Tongue (tissue), 2 donors: ENCODE measurements around the gene TMEM86A. TPM values are rescaled to one million over a fixed set of nuclear protein-coding genes. Genes with fewer than 3 reads are reported as not detected.
"Not testable (repeated sequence)": the region's sequence is repeated elsewhere in the genome, so short reads cannot be mapped to it uniquely, and the experiment has no call there.

Source experiments
- DNase-seq: peaks from one replicate; pipeline ENCODE4 v3.0.0-alpha.2; 2015
- total RNA-seq: library from RNA; depleted of rRNA; stranded (reverse); fragments of >200 nt; gene quantifications from one replicate; pipeline ENCODE4 v1.2.3, GENCODE V29; 2014

Gene TMEM86A
- 1.0 TPM for total RNA-seq

- peak; percentile 93 for DNase-seq
These were observed at the start of gene TMEM86A for GRCh38 chr11:18698341-18699268. Gene TMEM86A (plus strand): TSS chr11:18698779. CDS start chr11:18698887, 108 bp downstream.

- DNase-seq, result no peak
These were observed 48.2 kb upstream of the TMEM86A start for GRCh38 chr11:18650353-18650752.

GRCh38 chr11:18650859-18651557 is 47.6 kb upstream of the TMEM86A start:
- DNase-seq, result peak; percentile 32

GRCh38 chr11:18657673-18658072 is 40.9 kb upstream of the TMEM86A start:
- DNase-seq, result no peak

- not testable (repeated sequence) for DNase-seq
These were observed 33.2 kb upstream of the TMEM86A start for GRCh38 chr11:18665353-18665872.

- DNase-seq, result no peak
These were observed 30.4 kb upstream of the TMEM86A start for GRCh38 chr11:18668131-18668530.

- no peak for DNase-seq
These were observed 29.4 kb upstream of the TMEM86A start for GRCh38 chr11:18669219-18669596.

- DNase-seq, result no peak
These were observed 28.9 kb upstream of the TMEM86A start for GRCh38 chr11:18669711-18670110.

- DNase-seq, result no peak
These were observed 27.3 kb upstream of the TMEM86A start for GRCh38 chr11:18671246-18671645.

- DNase-seq, result not testable (repeated sequence)
These were observed 26.4 kb upstream of the TMEM86A start for GRCh38 chr11:18672209-18672608.

GRCh38 chr11:18676803-18677202 is 21.8 kb upstream of the TMEM86A start:
- DNase-seq, result no peak

- DNase-seq, result no peak
These were observed 21.0 kb upstream of the TMEM86A start for GRCh38 chr11:18677560-18677959.

GRCh38 chr11:18681949-18682348 is 16.6 kb upstream of the TMEM86A start:
- DNase-seq, result not testable (repeated sequence)

- DNase-seq, result no peak
These were observed 16.1 kb upstream of the TMEM86A start for GRCh38 chr11:18682466-18682865.

- no peak for DNase-seq
These were observed 14.3 kb upstream of the TMEM86A start for GRCh38 chr11:18684267-18684666.

- DNase-seq, result not testable (repeated sequence)
These were observed 7.0 kb upstream of the TMEM86A start for GRCh38 chr11:18691467-18692140.

- DNase-seq, result no peak
These were observed 5.4 kb upstream of the TMEM86A start for GRCh38 chr11:18692941-18693760.

GRCh38 chr11:18696638-18697225 is 1.8 kb upstream of the TMEM86A start:
- DNase-seq, result no peak

- DNase-seq, result no peak
These were observed 1.0 kb upstream of the TMEM86A start for GRCh38 chr11:18697576-18697975.

- no peak for DNase-seq
These were observed 654 bp downstream of the TMEM86A start for GRCh38 chr11:18699269-18699596.

- peak; percentile 38 for DNase-seq
These were observed 1.3 kb downstream of the TMEM86A start for GRCh38 chr11:18699848-18700261.
